HepG2 (cell line): Measurements from ENCODE around the gene DRAXIN. TPM values are rescaled to one million over a fixed set of nuclear protein-coding genes. Genes with fewer than 3 reads are reported as not detected.
A peak's percentile ranks its signal among the peaks of the same experiment; 100 is the strongest.

Source experiments
- ATAC-seq: fragments of 200-7000 bp; cut with Tn5 transposase; 3 replicates; pipeline ENCODE4 v1.9.1; 2020; ENCODE audit warnings: mild to moderate bottlenecking, moderate library complexity
- BruUV-seq: library from RNA; stranded (reverse); fragments of 400-500 nt; replicated peaks from 2 replicates; lab custom pipeline; 2021; lab: Mats Ljungman, UMichigan
- CTCF ChIA-PET: fragments of 300-600 bp; formaldehyde crosslinking; extraction: SDS; loops from one replicate; lab custom pipeline; 2021; ENCODE audit warnings: low total read pairs, inconsistent platforms, low intra/inter-chr PET ratio; lab: Yijun Ruan, JAX
- POLR2A ChIA-PET: fragments of 350-600 bp; sonication (Branson Sonifier 250); formaldehyde crosslinking; loops from one replicate; lab custom pipeline; 2020; ENCODE audit warnings: antibody characterized with exemption, inconsistent platforms; lab: Yijun Ruan, JAX
- DNase-seq: peaks from one replicate; pipeline ENCODE4 v3.0.0-alpha.2; 2015; ENCODE audit warnings: low spot score
- FAIRE-seq: peaks from 3 replicates; lab custom pipeline; 2011; peaks lifted over from hg19 to GRCh38; lab: Jason Lieb, UNC
- H2AFZ ChIP-seq: one replicate; pipeline ENCODE4 v1.6.1; 2011; ENCODE audit warnings: low read length, inconsistent platforms
- H3K27ac ChIP-seq: fragments of 300-600 bp; 3 replicates; pipeline ENCODE4 v1.8.0; 2011; ENCODE audit warnings: mixed run types, mild to moderate bottlenecking, mixed read lengths, low read length, inconsistent platforms; ENCODE audit not compliant: insufficient read depth; ENCODE audit errors: extremely low read length
- H3K27me3 ChIP-seq, 2 experiments: fragments of 200-600 bp in 1 of 2; 2 replicates in 1 of 2; 3 replicates in 1 of 2; pipeline versions ENCODE4 v1.6.0 to v1.8.0; 2011; ENCODE audit warnings: low read length in 2 of 2, mild to moderate bottlenecking in 2 of 2, moderate library complexity in 2 of 2, inconsistent platforms in 1 of 2; ENCODE audit not compliant: insufficient read depth in 2 of 2, control insufficient read depth in 1 of 2
- H3K36me3 ChIP-seq, 2 experiments: fragments of 200-600 bp in 1 of 2; replicated peaks in 1 of 2; 2 replicates in 1 of 2; 3 replicates in 1 of 2; pipeline versions ENCODE4 v1.5.1 to v1.8.0; 2011; ENCODE audit warnings: low read length in 2 of 2, inconsistent platforms in 1 of 2; ENCODE audit not compliant: insufficient read depth in 2 of 2, control insufficient read depth in 1 of 2
- H3K4me1 ChIP-seq: 2 replicates; pipeline ENCODE4 v1.5.1; 2012; ENCODE audit warnings: low read length, inconsistent platforms; ENCODE audit not compliant: insufficient read depth
- H3K4me2 ChIP-seq: 2 replicates; pipeline ENCODE4 v1.6.0; 2011; ENCODE audit warnings: low read depth, low read length, inconsistent platforms
- H3K4me3 ChIP-seq, 3 experiments: fragments of 200-600 bp in 1 of 3; sonication (generic), shearing (Covaris generic) in 1 of 3; replicated peaks in 1 of 3; 2 replicates each; pipeline ENCODE4 v1.5.1; 2011 to 2016; ENCODE audit warnings: low read length in 3 of 3, inconsistent platforms in 2 of 3, low read depth in 2 of 3, mild to moderate bottlenecking in 2 of 3, control low read depth in 1 of 3, mixed read lengths in 1 of 3; ENCODE audit not compliant: insufficient read depth in 1 of 3
- H3K79me2 ChIP-seq: one replicate; pipeline ENCODE4 v1.6.1; 2011; ENCODE audit warnings: low read length, inconsistent platforms; ENCODE audit not compliant: insufficient read depth
- H3K9ac ChIP-seq: 2 replicates; pipeline ENCODE4 v1.6.0; 2011; ENCODE audit warnings: mild to moderate bottlenecking, low read depth, low read length, inconsistent platforms; ENCODE audit not compliant: insufficient read depth
- H3K9me3 ChIP-seq: 2 replicates; pipeline ENCODE4 v1.5.1; 2012; ENCODE audit warnings: mild to moderate bottlenecking, low read length
- H4K20me1 ChIP-seq: 2 replicates; pipeline ENCODE4 v1.6.0; 2011; ENCODE audit warnings: inconsistent platforms, mild to moderate bottlenecking, low read length, moderate library complexity; ENCODE audit not compliant: insufficient read depth
- CEBPB ChIP-seq: IDR thresholded peaks from 2 replicates; pipeline ENCODE4 v1.6.1; 2011; ENCODE audit warnings: low read depth, low read length, improper control_type of control experiment, borderline replicate concordance
- CHD4 ChIP-seq: fragments of 200-600 bp; sonication (generic); IDR thresholded peaks from 2 replicates; pipeline ENCODE4 v1.7.0; 2017; ENCODE audit warnings: mild to moderate bottlenecking, low read length, borderline replicate concordance
- HNF4A ChIP-seq: sonication (generic); formaldehyde crosslinking; IDR thresholded peaks from 2 replicates; pipeline ENCODE4 v1.4.0; 2020; ENCODE audit warnings: missing genetic modification reagents
- NCOA2 ChIP-seq: sonication (generic); formaldehyde crosslinking; IDR thresholded peaks from 2 replicates; pipeline ENCODE4 v1.8.0; 2022; ENCODE audit warnings: inconsistent platforms
- SP2 ChIP-seq: sonication (generic); formaldehyde crosslinking; IDR thresholded peaks from 2 replicates; pipeline ENCODE4 v1.5.1; 2020; ENCODE audit warnings: mild to moderate bottlenecking, missing genetic modification reagents
- ZNF629 ChIP-seq: sonication (generic); formaldehyde crosslinking; conservative IDR thresholded peaks from 2 replicates; pipeline ENCODE4 v1.5.0; 2020; ENCODE audit warnings: missing genetic modification reagents
- ZSCAN31 ChIP-seq: sonication (generic); formaldehyde crosslinking; IDR thresholded peaks from 2 replicates; pipeline ENCODE4 v1.5.0; 2020; ENCODE audit warnings: low read depth, mild to moderate bottlenecking, missing genetic modification reagents
- WGBS: methylation state at CpG from one replicate; pipeline ENCODE4 v1.1.6; 2017; ENCODE audit warnings: low lambda C conversion rate; 5-methylcytosine and 5-hydroxymethylcytosine counted together
- in situ Hi-C: cut with HindIII; loops from 2 replicates; pipeline ENCODE4 v1.10.0; 2017; ENCODE audit warnings: low pct_unique_long_range_greater_than_20kb; ENCODE audit not compliant: extremely low pct_ligation_motif_present
- intact Hi-C: fragments of 100-400 bp; cut with micrococcal nuclease; formaldehyde crosslinking; loops from one replicate; pipeline ENCODE4 v1.10.0; 2022; ENCODE audit not compliant: unreplicated experiment
- polyA plus RNA-seq, 8 experiments: library from polyadenylated mRNA; depleted of rRNA in 3 of 8; stranded (reverse) in 7 of 8; unstranded in 1 of 8; fragments of >200 nt; fragmentation: Illumina TruSeq in 4 of 8; extraction: Trizol in 4 of 8; gene quantifications; 2 replicates each; pipeline versions ENCODE4 v1.2.1 to v1.2.3, GENCODE V29; 2011 to 2016; ENCODE audit warnings: low read depth in 4 of 8, missing spikeins in 1 of 8, mixed read lengths in 1 of 8; ENCODE audit not compliant: insufficient read depth in 1 of 8
- total RNA-seq, 5 experiments: library from RNA; depleted of rRNA; stranded (reverse); fragments of >200 nt; fragmentation: Illumina TruSeq; extraction: Trizol; gene quantifications; 2 replicates each; pipeline ENCODE4 v1.2.3, GENCODE V29; 2016; ENCODE audit warnings: low read depth in 1 of 5

DRAXIN gene
- total and polyA plus RNA-seq, 2 of the 13 experiments (the other 11 are each of a cell fraction or from before 2014, with no cell fraction given), result 0.02 TPM; not detected in 1

DNA sequence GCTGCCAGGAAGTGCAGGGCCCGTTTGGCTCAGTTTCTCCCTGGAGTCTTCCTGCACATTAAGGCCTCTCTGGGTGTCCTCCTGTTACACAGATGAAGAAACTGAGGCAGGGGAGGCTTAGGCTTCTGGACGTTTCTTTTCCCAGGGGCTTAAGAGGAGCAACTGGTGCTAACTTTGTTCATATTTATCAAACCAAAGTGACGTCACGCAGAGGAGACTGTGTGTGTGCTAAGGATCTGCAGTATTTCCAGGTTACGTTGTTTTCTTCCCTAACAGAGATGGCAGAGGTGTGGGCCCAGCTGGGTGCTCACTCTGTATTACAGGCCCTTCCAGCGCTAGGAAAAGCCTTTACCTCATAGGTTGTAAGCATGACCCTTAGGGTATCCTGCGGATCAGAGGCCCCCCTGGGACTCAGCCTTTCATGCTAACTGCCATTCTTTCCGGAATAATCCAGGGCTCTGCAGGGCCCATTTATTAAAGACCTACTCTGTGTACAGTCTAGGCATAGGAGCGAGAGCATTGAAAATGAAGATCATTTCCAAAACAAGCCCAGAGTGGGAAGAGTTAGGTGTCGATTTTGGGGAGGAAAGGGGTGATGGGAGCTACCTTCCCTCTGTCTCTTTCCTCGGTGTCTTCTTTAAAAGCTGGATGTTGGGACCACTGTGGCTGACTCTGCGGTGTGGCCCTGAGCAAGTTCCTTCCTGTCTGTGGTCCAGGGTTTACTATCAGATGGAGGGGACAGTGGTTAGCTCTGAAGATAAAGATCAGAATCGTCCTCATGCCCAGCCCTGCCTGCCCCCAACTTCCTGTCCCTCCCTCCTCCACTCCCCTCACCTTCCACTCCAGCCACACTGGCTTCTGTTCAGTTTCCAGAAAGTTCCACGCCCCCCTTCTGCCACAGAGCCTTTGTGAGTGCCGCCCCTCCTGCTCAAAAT, 49.0 kb downstream of the DRAXIN start:
- no peak overlapping the region for H3K27ac ChIP-seq
- in situ Hi-C loops, result no loop called here
- no peaks in the 10 kb centered on the region for H3K9me3 ChIP-seq
- 86% methylated on average over 13 of the region's 15 CpGs for WGBS
- CTCF ChIA-PET, result no interaction called here
- TF ChIP-seq ZSCAN31 (CRISPR knock-in tag) (no peak), HNF4A (CRISPR knock-in tag) (no peak), CEBPB (no peak), NCOA2 (CRISPR knock-in tag) (no peak)
- H3K27me3 ChIP-seq, result no peaks in the 10 kb centered on the region; a peak in 1 of 5 replicates
- no peak overlapping the region for H3K9ac ChIP-seq
- POLR2A ChIA-PET, result interaction anchor here (1.3 kb wide), 1 partner anchor 37 kb away, joined by 3 read pairs; no protein-coding TSS in a partner anchor
- no peaks in the 10 kb centered on the region for H4K20me1 ChIP-seq
- no peak overlapping the region for H3K4me2 ChIP-seq
- H3K36me3 ChIP-seq, result no peaks in the 10 kb centered on the region
- intact Hi-C loops, result no loop called here
- no peak overlapping the region for H3K4me3 ChIP-seq
- no peak overlapping the region for H2AFZ ChIP-seq
- peaks cover 30% of the 10 kb centered on the region for H3K4me1 ChIP-seq
- H3K79me2 ChIP-seq, result no peaks in the 10 kb centered on the region
- DNase-seq (no peak), ATAC-seq (no peak), FAIRE-seq (no peak)
- no TSS peak for BruUV-seq

DNA sequence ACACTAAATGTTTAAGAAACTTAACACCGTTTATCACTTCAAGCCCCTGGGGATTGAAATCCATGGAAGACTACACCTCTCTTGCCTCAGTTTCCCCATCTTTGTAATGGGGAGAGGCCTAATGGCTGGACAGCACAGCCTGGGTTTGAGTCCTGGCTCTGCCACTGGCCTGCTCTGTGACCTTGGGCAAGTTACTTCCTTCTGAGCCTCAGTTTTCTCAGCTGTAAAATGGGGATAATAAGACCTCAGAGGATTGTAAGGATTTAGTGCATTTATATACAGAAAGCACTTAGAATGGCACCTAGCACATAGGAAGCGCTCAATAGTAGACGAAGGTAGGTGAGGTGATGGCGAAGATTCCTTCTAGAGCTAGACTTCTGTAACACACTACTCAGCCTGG, 50.0 kb downstream of the DRAXIN start:
- H3K4me2 ChIP-seq, result no peak overlapping the region
- intact Hi-C loops, result no loop called here
- peaks cover 0 to 1% of the 10 kb centered on the region in 2 experiments; a peak in 1 of 5 replicates for H3K36me3 ChIP-seq
- in situ Hi-C loops, result no loop called here
- H3K9me3 ChIP-seq, result no peaks in the 10 kb centered on the region
- H3K4me1 ChIP-seq, result peaks cover 27% of the 10 kb centered on the region
- POLR2A ChIA-PET, result no interaction called here
- CTCF ChIA-PET, result no interaction called here
- no peak overlapping the region for H3K4me3 ChIP-seq
- H3K9ac ChIP-seq, result no peak overlapping the region
- H3K27me3 ChIP-seq, result no peaks in the 10 kb centered on the region
- no peaks in the 10 kb centered on the region for H3K79me2 ChIP-seq
- H4K20me1 ChIP-seq, result no peaks in the 10 kb centered on the region
- TF ChIP-seq CHD4, result peak; percentile 66; the same call in 1 of the 2 replicates
- peak; percentile 85 for TF ChIP-seq ZNF629 (CRISPR knock-in tag)
- TF ChIP-seq SP2, result no peak
- FAIRE-seq, result no peak
- H2AFZ ChIP-seq, result no peak overlapping the region
- DNase-seq, result no peak
- BruUV-seq, result no TSS peak
- WGBS, result 100% methylated on average over 4 of the region's 4 CpGs
- no peak overlapping the region for H3K27ac ChIP-seq
- no peak for ATAC-seq
